Omental fat pad (tissue), 4 donors: ENCODE measurements around the gene MAEA. TPM values are rescaled to one million over a fixed set of nuclear protein-coding genes. Genes with fewer than 3 reads are reported as not detected.

Experiments
- ATAC-seq: fragments of 150-250 bp; one replicate; pipeline ENCODE4 v1.9.1; 2016; ENCODE audit warnings: mild to moderate bottlenecking, moderate library complexity; ENCODE audit not compliant: low FRiP score
- DNase-seq: peaks from one replicate; pipeline ENCODE4 v3.0.0-alpha.2; 2019; ENCODE audit warnings: low spot score
- CTCF ChIP-seq, 3 donors: fragments of 450-650 bp; IDR thresholded peaks; one replicate each; pipeline ENCODE4 v1.5.1; 2016 to 2017; ENCODE audit warnings: antibody characterized with exemption in 3 of 3, mild to moderate bottlenecking in 3 of 3, moderate library complexity in 2 of 3
- total RNA-seq, 4 donors: library from RNA; depleted of rRNA; stranded (reverse); fragments of >200 nt; gene quantifications; one replicate each; pipeline ENCODE4 v1.1.0, GENCODE V29; 2016

The MAEA gene
- total RNA-seq, 4 donors from 2014 or later = 38.8 to 71.2 (median 51.8) TPM

- ATAC-seq (no peak), DNase-seq (no peak)
- no peak for TF ChIP-seq CTCF (IDR thresholded peaks at IDR 0.05)
Observed at GRCh38 chr4:1340861-1341260, 51.2 kb downstream of the MAEA start.

- ATAC-seq = no peak
- no peak for DNase-seq
- no peak for TF ChIP-seq CTCF (IDR thresholded peaks at IDR 0.05)
Observed at GRCh38 chr4:1342003-1342402, 52.3 kb downstream of the MAEA start.

- TF ChIP-seq CTCF (IDR thresholded peaks at IDR 0.05) = no peak
- DNase-seq = no peak
- no peak for ATAC-seq
Observed at GRCh38 chr4:1344696-1345095, 55.0 kb downstream of the MAEA start.

- no peak for DNase-seq
- ATAC-seq = peak; percentile 14
Observed at GRCh38 chr4:1345903-1346780, 56.5 kb downstream of the MAEA start.

GRCh38 chr4:1346781-1347409, 57.2 kb downstream of the MAEA start, which contains the start of gene UVSSA:
Gene UVSSA (plus strand): TSS chr4:1347208. CDS start chr4:1348092, 884 bp downstream.
- TF ChIP-seq CTCF (IDR thresholded peaks at IDR 0.05) = peak in 1 of 3 donors; percentile 8
- ATAC-seq = peak; percentile 97
- peak; percentile 99 for DNase-seq

More at GRCh38 chr4:1345903-1346780, 56.5 kb downstream of the MAEA start:
- no peak for TF ChIP-seq CTCF (IDR thresholded peaks at IDR 0.05)

- ATAC-seq = peak; percentile 60
- no peak for TF ChIP-seq CTCF (IDR thresholded peaks at IDR 0.05)
- peak; percentile 38 for DNase-seq
Observed at GRCh38 chr4:1347410-1347864, 57.7 kb downstream of the MAEA start.
